NCI-H748 (cell line): Measurements from ENCODE around the gene QPRT.
"Not testable (repeated sequence)": the region's sequence is repeated elsewhere in the genome, so short reads cannot be mapped to it uniquely, and the experiment has no call there.

ENCODE experiments used
- DNase-seq: peaks from one replicate; lab custom pipeline; 2025; ENCODE audit not compliant: unreplicated experiment; lab: John Stamatoyannopoulos, UW

Gene QPRT

DNA sequence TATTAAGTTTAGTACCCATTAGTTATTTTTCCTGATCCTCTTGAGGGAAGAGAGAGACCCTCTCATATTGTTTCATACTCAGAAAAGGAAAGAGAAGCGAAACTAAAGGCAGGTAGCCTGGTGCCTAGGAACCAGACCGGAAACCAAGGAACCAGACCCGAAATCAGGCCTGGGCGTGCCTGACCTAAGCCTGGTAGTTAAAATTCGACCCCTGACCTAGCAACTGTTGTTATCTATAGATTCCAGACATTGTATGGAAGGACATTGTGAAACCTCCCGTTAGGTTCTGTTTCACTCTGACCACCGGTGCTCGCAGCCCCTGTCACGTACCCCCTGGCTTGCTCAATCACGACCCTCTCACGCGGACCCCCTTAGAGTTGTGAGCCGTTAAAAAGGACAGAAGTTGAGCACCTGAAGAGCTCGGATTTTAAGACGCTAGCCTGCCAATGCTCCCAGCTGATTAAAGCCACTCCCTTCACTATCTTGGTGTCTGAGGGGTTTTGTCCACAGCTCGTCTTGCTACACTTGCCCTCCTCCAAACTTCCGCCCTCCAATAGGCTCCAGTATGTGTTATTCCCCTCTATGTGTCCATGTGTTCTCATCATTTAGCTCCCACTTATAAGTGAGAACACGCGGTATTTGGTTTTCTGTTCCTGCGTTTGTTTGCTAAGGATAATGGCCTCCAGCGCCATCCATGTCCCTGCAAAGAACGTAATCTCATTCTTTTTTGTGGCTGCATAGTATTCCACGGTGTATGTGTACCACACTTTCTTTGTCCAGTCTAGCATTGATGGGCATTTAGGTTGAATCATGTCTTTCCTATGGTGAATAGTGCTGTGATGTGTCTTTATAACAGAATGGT is 10.7 kb downstream of the QPRT start:
- DNase-seq, result not testable (repeated sequence)

DNA sequence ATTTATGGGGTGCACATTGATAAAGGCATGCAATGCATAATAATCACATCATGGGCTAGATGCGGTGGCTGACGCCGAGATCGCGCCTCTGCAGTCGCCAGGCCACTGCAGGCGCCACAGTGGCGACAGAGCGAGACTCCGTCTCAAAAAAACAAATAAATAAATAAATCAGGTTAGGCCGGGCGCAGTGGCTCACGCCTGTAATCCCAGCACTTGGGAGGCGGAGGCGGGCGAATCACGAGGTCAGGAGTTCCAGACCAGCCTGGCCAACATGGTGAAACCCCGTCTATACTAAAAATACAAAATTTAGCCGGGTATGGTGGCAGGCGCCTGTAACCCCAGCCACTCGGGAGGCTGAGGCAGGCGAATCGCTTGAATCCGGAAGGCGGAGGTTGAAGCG is 13.6 kb downstream of the QPRT start:
- not testable (repeated sequence) for DNase-seq

DNA sequence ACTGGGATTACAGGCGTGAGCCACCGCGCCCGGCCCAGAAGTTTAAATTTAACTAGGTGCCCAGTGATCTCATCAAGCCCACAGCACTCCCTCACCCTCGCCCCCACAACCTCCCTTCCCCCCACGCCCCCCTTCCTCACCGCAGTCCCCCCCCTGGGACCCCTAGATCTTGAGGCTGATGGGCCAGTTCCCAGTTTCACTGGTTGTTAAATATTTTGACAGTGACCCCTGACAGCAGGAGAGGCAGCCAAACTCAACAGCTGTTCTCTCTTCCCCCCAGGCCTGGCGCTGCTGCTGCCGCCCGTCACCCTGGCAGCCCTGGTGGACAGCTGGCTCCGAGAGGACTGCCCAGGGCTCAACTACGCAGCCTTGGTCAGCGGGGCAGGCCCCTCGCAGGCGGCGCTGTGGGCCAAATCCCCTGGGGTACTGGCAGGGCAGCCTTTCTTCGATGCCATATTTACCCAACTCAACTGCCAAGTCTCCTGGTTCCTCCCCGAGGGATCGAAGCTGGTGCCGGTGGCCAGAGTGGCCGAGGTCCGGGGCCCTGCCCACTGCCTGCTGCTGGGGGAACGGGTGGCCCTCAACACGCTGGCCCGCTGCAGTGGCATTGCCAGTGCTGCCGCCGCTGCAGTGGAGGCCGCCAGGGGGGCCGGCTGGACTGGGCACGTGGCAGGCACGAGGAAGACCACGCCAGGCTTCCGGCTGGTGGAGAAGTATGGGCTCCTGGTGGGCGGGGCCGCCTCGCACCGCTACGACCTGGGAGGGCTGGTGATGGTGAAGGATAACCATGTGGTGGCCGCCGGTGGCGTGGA is 15.6 kb downstream of the QPRT start:
- DNase-seq, result no peak

DNA sequence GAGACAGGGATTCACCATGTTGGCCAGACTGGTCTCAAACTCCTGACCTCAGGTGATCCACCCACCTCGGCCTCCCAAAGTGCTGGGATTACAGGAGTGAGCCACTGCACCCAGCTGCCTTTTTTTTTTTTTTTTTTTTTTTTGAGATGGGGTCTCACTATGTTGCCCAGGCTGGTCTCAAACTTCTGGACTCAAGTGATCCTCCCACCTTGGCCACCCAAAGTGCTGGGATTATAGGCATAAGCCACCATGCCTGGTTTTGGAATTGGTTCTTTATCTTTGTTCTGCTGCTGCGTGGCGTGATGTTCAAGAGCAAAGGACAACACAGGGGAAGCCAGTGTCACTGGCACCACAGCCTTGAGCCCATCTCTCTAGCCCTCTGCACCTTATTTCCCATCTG is 16.7 kb downstream of the QPRT start:
- not testable (repeated sequence) for DNase-seq

DNA sequence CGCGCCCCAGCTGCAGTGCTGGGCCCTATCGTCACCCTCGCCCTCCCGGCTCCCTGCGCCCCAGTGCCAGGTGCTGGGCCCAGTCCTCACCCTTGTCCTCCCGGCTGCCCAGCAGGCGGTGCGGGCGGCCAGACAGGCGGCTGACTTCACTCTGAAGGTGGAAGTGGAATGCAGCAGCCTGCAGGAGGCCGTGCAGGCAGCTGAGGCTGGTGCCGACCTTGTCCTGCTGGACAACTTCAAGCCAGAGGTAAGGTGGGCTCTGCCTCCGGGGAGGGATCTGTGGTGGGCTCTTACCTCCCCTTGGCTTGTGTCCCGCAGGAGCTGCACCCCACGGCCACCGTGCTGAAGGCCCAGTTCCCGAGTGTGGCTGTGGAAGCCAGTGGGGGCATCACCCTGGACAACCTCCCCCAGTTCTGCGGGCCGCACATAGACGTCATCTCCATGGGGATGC is 17.9 kb downstream of the QPRT start:
- DNase-seq, result no peak

DNA sequence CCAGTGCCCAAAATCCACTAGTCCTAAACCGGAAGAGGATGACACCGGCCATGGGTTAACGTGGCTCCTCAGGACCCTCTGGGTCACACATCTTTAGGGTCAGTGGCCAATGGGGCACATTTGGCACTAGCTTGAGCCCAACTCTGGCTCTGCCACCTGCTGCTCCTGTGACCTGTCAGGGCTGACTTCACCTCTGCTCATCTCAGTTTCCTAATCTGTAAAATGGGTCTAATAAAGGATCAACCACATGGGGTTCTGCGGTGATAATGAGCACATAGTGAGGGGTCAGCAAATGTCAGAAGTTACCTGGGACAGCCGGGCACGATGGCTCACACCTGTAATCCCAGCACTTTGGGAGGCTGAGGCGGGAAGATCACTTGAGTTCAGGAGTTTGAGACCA is 18.4 kb downstream of the QPRT start:
- no peak for DNase-seq

DNA sequence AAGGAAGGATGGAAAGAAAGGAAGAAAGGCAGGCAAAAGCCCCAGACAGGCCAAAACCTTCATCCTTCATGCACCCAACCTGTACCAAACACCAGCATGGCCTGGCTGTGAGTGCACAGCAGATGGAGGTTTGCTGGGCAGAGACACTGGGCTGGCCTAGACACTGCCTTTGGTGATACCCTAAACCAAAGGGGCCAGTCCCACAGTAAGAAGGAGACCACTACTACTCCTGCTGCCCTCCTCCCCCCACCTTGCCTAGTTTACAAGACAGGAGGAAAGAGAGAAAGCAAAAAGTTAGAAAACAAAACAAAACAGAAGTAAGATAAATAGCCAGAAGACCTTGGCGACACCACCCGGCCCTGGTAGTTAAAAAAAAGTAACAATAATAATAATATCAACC is 19.1 kb downstream of the QPRT start:
- no peak for DNase-seq

DNA sequence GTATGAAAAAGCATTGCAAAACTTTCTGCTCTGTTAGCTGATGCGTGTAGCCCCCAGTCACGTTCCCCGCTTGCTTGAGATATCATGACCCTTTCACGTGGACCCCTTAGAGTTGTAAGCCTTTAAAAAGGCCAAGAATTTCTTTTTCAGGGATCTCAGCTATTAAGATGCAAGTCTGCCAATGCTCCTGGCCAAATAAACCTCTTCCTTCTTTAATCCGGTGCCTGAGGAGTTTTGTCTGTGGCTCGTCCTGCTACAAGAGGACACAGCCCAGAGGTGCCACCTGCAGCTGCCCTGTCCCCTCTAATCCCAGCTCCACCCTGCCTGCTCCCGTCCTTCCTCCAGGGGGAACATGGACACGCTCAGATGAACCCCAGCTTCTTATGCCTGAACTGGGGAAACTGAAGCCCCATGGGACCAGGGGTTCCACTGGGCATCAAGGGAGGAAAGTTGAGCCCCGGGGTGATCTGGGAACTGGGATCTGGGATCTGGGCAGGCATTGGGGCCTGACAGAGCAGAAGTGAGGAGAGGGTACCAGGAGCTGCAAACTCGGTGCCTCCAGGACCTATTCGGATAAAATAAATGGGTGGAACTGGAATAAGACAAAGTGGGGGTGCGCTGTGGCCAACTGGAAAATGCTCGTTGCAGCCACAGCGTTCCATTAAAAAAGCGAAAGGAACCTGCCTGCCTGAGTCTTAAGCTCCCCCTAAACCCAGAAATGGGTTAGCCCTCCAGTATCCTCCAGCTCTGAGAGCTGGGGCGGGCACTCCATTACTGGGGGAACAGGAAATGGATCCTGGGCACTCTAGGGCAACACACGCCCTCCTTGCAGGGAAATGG is 19.7 kb downstream of the QPRT start:
- DNase-seq, result no peak

DNA sequence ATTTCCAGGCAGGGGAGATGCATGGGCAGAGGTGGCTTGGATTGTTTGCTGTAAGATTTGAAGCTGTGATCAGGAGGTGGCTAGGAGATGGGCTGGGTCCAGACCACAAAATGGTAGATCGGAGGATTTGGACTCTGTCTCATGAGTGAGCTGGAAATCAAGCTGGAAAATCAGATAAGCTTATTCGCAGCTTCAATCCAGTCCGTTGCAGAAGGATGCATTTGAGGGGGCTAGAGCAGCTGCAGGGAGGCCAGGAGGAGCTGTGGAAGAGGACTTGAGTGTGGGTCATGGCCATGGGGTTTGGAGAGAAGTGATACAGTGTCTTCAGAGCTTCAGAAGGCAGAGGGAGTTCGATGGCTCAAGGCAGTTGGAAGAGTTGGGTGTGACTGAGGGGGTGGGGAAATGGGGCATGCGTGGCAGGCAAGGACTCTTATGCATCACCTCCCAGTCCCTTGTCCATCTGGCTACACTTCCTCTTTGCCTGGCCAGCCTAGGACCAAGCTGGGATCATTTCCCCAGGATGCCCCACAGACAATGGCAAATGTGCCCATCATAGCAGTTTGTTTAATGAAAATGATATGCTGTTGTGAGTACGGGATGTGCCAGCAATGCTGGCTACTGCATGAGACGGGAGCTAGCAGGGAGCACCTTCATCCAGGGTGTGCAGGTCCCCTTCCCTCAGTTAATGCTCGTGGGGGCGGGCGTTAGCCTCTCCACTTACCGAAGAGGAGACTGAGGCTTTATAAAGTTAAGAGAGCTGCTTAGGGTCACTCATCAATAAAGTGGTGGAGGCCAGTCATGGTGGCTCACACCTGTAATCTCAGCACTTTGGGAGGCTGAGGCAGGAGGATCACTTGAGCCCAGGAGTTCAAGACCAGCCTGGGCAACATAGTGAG is 20.6 kb downstream of the QPRT start:
- no peak for DNase-seq

DNA sequence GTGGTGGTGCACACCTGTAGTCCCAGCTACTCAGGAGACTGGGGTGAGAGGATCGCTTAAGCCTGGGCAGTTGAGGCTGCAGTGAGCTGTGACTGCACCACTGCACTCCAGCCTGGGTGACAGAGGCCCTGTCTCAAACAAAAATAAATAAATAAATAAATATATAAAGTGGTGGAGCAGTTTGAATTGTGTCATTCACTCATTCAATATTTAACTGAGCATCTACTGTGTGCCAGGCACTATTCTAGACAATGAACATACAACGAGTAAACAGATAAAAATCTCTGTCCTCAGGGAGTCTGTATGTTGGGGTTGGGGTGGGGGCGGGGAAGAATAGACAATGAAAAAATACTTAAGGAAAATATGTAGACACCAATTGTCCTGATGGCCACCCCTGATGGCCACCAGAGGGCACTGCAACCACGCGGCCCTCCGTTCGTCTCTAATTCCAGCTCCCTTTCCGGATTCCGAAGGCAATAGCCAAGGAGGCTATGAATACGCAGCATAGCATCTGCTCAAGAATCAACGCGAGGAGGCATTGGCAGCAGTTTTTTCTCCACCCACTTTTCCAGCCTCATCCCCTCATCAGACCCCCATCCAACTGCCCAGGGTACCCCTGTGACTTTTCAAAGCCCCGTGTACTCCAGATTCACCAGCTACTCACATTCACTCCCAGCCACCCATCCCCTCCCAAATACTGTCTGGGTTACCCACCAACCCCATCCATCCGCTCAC is 21.4 kb downstream of the QPRT start:
- peak; percentile 83 for DNase-seq

DNA sequence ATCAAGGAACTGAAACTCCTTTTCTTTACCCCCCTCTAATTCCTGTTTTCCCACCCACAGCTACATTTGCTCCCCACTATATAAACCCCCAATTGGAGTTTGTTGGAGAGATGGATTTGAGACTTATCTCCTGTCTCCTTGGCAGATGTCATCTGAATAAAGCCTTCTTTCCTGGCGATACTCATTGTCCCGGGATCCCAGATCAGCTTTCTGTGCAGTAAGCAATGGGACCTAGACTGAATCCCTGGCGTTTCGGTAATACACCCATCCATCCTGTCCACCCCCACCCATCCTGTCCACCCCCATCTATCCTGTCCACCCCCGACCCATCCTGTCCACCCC is 22.2 kb downstream of the QPRT start:
- DNase-seq, result no peak

DNA sequence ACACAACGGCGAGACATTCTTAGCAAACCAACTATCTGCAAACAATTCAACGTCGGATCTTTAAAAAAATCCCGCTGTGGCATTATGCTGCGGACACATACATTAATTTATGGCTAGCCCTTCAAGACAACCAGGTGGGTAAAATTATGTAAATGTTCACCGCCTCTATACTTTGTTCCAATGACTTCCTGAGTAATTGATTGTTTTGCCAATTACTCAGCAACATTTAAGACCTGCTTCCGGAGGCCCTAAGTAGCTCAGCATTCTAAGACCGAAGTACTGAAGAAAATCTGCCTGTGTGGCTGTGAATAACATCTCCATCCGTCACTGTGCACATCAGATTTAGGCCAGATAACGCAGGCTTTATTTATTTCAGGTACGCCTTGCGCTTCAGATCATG is 23.3 kb downstream of the QPRT start:
- DNase-seq, result no peak

DNA sequence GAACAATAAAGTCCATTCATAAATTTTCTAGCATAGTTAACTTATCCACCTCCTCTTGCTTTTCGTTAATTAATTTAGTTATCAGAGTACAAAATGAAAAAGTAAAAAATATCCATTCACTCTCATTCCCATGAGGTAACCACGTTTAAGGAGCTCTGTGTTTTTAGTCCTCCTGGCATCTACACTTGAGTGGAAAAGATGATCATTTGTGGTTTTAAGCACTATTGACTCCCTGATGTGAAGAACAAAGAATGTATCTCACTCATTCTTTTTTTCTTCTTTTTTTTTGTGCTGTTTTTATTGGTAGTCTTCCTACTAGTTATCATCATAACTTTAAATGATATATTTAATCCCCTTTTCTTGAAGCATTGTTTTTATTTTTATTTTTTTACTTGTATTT is 26.1 kb downstream of the QPRT start:
- DNase-seq, result no peak

DNA sequence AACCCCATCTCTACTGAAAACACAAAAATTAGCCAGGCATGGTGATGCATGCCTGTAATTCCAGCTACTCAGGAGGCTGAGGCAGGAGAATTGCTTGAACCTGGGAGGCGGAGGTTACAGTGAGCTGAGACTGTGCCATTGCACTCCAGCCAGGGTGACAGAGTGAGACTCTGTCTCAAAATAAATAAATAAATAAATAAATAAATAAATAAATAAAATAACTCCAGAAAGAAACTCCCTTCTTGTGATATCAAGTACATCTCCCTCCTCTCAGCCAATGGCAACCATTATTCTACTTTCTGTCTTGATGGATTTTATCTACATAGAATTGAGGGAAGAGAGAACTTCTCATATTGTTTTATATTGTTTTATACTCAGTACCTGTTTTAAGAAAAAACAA is 28.2 kb downstream of the QPRT start:
- DNase-seq, result not testable (repeated sequence)

DNA sequence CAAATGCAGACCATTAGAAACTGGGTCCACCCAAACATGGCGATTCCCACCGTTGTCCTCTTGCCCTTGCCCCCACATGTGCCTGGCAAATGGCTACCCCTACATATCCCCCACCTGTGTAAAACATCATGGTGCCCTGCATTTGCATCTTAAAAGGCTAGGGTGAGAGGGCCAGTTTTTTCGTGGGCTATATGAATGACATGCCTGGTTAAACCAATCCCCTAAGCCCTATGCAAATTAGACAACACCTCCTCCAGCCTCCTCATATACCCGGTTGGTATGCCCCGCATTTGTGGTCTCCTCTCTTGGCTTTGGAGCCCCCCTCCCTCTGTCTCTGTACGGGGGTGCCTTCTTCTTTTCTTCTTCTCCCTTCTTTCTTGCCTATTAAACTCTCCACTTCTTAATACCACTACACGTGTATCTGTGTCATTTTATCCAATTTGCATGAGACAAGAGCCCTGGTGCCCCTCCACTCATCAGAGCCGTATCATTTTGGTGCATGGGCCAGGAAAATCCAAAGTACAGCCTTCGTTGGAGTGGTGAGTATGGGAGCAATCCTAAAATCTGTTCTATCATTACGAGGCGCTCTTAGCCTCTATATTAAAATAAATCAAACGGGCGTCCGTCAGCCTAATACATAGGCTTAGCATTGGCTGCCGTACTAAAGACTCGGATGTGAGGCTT is 30.1 kb downstream of the QPRT start:
- peak; percentile 79 for DNase-seq

DNA sequence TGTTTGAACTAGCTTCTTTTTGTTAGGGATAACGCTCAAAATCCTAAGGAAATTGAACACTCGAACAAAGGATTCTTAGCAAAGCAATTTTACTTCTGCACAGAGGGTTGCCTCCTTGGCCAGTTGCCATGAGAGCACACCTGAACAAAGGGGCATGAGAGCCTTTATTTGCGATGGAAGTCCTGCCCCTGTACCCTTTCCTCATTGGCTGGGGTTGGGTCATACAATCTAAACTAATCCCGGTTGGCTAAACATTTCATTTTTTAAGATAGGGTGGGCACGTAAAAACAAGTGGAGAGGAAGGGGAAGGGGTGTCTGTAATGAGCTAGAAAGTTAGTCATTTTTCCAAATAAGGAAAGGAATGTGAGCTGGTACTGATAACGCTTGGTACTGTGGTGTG is 30.7 kb downstream of the QPRT start:
- peak; percentile 75 for DNase-seq

DNA sequence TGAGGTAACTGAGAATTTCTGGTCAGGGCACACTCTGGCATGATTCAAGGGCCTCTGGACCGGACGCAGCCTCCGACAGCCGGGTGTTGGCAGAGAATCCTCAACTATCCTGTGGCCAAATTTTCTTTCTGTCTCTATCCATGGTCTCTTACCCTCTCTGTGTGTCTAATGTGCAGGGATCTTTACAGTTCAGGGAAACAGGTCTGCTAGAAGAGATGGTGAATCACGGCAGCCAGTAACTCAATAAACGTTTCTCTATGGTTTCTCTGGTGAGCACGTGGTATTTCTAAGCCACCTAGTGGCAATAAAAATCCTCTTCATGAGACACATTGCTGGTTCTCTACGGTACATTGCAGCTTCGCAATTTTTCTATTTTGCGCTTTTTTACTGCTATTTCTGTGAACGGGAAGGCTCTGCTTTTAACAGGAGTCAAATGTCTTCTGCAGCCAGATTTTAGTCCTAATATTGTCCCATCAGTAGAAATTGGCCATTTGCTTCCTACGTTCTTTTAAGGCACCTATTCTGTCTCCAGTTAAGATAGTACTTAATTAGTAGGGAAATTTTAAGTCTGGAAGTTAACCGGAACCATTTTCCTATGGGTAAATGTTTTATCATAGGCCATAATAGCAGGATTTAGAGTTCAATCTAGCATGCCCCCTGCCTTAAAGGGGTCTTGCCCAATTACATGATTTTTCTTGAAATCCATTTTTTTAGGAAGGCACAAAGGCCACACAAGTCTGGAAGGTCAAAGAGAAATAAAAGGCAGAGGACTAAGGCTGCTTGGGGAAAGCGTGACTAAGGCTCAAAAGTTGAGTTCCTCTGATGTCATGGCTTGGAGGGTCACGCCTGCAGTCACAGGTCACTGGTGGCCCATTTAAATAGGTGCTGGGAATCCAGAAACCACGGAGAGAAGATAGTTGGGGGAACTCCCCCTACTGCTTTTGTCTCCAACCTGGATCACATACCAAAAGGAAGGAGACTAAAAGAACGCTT is 31.5 kb downstream of the QPRT start:
- DNase-seq, result peak; percentile 66

DNA sequence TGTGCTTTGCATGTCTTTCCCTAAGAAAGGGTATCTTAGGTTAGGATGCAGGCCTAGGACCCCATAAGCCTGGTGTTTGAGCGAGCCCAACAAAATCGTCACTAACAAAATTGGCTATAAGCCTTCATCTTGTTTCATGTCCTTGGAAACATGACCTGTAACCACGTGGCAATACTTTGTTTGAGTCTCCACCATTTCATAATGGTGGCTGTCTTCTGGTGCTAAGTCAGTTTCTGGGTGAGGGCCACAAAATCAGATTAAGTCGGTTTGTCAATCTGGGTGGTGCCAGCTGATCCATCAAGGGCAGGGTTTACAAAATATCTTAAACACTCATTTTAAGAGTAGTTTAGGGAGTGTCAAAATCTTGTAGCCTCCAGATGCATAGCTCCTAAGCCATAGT is 33.8 kb downstream of the QPRT start:
- no peak for DNase-seq
